ENCODE measurements around the gene LGALS16. TPM values are rescaled to one million over a fixed set of nuclear protein-coding genes. Genes with fewer than 3 reads are reported as not detected.

LGALS16 gene
- total and polyA plus RNA-seq, 2 donors (not counting 3 experiments of a cell fraction or from before 2014, with no cell fraction given), result not detected

- H3K9me3 ChIP-seq (replicated peaks; ENCODE audit: control insufficient read depth, insufficient read depth, low read length), result no peaks in the 10 kb centered on the region
- no peaks in the 10 kb centered on the region for H4K20me1 ChIP-seq (replicated peaks; ENCODE audit: control insufficient read depth, extremely low read depth, insufficient read depth, low read length)
- dilution Hi-C loops (cut with MboI; ENCODE audit: extremely low pct_ligation_motif_present, low sequenced_read_pairs) (no loop called here), intact Hi-C loops (cut with micrococcal nuclease) (no loop called here)
- H3K4me3 ChIP-seq (replicated peaks in 1 of 3; ENCODE audit: insufficient read depth in 1 of 3, low read depth in 1 of 3, low read length in 3 of 3), result no peak overlapping the region
- CTCF ChIA-PET, result no interaction called here
- no peaks in the 10 kb centered on the region for H3K4me1 ChIP-seq (ENCODE audit: control insufficient read depth, extremely low read depth, insufficient read depth, low read length)
- no peak overlapping the region for H3K9ac ChIP-seq (replicated peaks; ENCODE audit: extremely low read depth, insufficient read depth, low read length)
- no peaks in the 10 kb centered on the region for H3K36me3 ChIP-seq (ENCODE audit: control insufficient read depth in 2 of 2, extremely low read depth in 1 of 2, insufficient read depth in 2 of 2, low read length in 2 of 2)
- no peak overlapping the region for H3K4me2 ChIP-seq (ENCODE audit: insufficient read depth, low read length)
- no peaks in the 10 kb centered on the region for H3K9me1 ChIP-seq (replicated peaks; ENCODE audit: control insufficient read depth, extremely low read depth, insufficient read depth, low read length)
- DNase-seq (ENCODE audit: low read depth, low spot score) (no peak), FAIRE-seq (no peak)
- TF ChIP-seq JUN (IDR thresholded peaks at IDR 0.05; ENCODE audit: borderline replicate concordance, insufficient read depth, insufficient read length, low read depth) (no peak), GATA2 (IDR thresholded peaks at IDR 0.05; ENCODE audit: insufficient read depth, insufficient read length, low read depth, low read length) (no peak), FOS (IDR thresholded peaks at IDR 0.05; ENCODE audit: borderline replicate concordance, insufficient read depth, low read length) (no peak), POLR2A (IDR thresholded peaks at IDR 0.05; ENCODE audit: low read depth, low read length) (no peak), CTCF (IDR thresholded peaks at IDR 0.05; ENCODE audit: extremely low read depth in 1 of 2, insufficient read depth in 1 of 2, low read depth in 1 of 2, low read length in 2 of 2) (no peak), EZH2 (IDR thresholded peaks at IDR 0.05; ENCODE audit: borderline replicate concordance, low read depth, low read length, severe bottlenecking) (no peak), POLR2AphosphoS5 (IDR thresholded peaks at IDR 0.05; ENCODE audit: insufficient read depth, low read depth, low read length) (no peak), MYC (IDR thresholded peaks at IDR 0.05; ENCODE audit: low read depth, low read length) (no peak), MAX (IDR thresholded peaks at IDR 0.05; ENCODE audit: insufficient read depth, insufficient read length) (no peak)
- BruUV-seq (replicated peaks), result no TSS peak
- no peaks in the 10 kb centered on the region for H3K27me3 ChIP-seq (ENCODE audit: control insufficient read depth in 2 of 2, insufficient read depth in 2 of 2, low read length in 2 of 2)
- POLR2A ChIA-PET, result no interaction called here
- no peak overlapping the region for H2AFZ ChIP-seq (ENCODE audit: low read depth, low read length)
- no peaks in the 10 kb centered on the region for H3K79me2 ChIP-seq (ENCODE audit: control insufficient read depth, insufficient read depth, low read length)
- H3K27ac ChIP-seq (ENCODE audit: insufficient read depth, low read depth, low read length), result no peak overlapping the region
Observed at GRCh38 chr19:39637891-39638290, 17.8 kb upstream of the LGALS16 start.

Data from endothelial cell of umbilical vein (primary cell).